Colonic mucosa (tissue), 4 donors: ENCODE data around the gene TRIOBP. TPM values are rescaled to one million over a fixed set of nuclear protein-coding genes. Genes with fewer than 3 reads are reported as not detected.
A peak's percentile ranks its signal among the peaks of the same experiment; 100 is the strongest.
"Not testable (repeated sequence)": the region's sequence is repeated elsewhere in the genome, so short reads cannot be mapped to it uniquely, and the experiment has no call there.

Experiments used
- DNase-seq: peaks from one replicate; pipeline ENCODE4 v3.0.0-alpha.2; 2020
- H3K27ac ChIP-seq: fragments of 200-600 bp; one replicate; pipeline ENCODE4 v1.8.0; 2021
- H3K27me3 ChIP-seq: fragments of 200-600 bp; one replicate; pipeline ENCODE4 v1.8.0; 2021
- H3K36me3 ChIP-seq: fragments of 200-600 bp; one replicate; pipeline ENCODE4 v1.8.0; 2021
- H3K4me1 ChIP-seq: fragments of 200-600 bp; one replicate; pipeline ENCODE4 v1.8.0; 2021; ENCODE audit warnings: mild to moderate bottlenecking
- H3K4me3 ChIP-seq: fragments of 200-600 bp; one replicate; pipeline ENCODE4 v1.8.0; 2021
- H3K9ac ChIP-seq, 2 donors: one replicate each; pipeline ENCODE4 v1.7.0; 2013; ENCODE audit warnings: control low read depth in 2 of 2, low read depth in 2 of 2, low read length in 2 of 2
- H3K9me3 ChIP-seq: fragments of 200-600 bp; one replicate; pipeline ENCODE4 v1.8.0; 2021
- intact Hi-C: fragments of 100-400 bp; cut with DNase I; formaldehyde crosslinking; loops from one replicate; pipeline ENCODE4 v1.14.1; 2022
- total RNA-seq, 2 donors: library from RNA; stranded (reverse); fragmentation: NEBNext Ultra II Directional in 1 of 2; extraction: Animal tissue kit (Norgen Biotek cat#: 25700) in 1 of 2; gene quantifications; one replicate each; pipeline ENCODE4 v1.2.1, GENCODE V29; 2021
- TF ChIP-seq, protein P1 (sequence below): fragments of 200-600 bp; IDR thresholded peaks from one replicate; pipeline ENCODE4 v1.8.0; 2022; ENCODE audit warnings: antibody characterized with exemption, mild to moderate bottlenecking
- donor health status: healthy.
- donor health status: DM: no; HTN: no; CAD: no.
- donor health status: DM: no; HTN: no; CAD: no.

TRIOBP gene
- total RNA-seq, 2 donors from 2014 or later: 69.5 to 75.7 TPM

GRCh38 chr22:37655252-37655563 is 41.6 kb upstream of the TRIOBP start:
- TF ChIP-seq, protein P1, sequence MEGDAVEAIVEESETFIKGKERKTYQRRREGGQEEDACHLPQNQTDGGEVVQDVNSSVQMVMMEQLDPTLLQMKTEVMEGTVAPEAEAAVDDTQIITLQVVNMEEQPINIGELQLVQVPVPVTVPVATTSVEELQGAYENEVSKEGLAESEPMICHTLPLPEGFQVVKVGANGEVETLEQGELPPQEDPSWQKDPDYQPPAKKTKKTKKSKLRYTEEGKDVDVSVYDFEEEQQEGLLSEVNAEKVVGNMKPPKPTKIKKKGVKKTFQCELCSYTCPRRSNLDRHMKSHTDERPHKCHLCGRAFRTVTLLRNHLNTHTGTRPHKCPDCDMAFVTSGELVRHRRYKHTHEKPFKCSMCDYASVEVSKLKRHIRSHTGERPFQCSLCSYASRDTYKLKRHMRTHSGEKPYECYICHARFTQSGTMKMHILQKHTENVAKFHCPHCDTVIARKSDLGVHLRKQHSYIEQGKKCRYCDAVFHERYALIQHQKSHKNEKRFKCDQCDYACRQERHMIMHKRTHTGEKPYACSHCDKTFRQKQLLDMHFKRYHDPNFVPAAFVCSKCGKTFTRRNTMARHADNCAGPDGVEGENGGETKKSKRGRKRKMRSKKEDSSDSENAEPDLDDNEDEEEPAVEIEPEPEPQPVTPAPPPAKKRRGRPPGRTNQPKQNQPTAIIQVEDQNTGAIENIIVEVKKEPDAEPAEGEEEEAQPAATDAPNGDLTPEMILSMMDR: no peak
- H3K4me1 ChIP-seq: peaks cover 8% of the 10 kb centered on the region
- H3K9ac ChIP-seq: peak overlapping the region in 1 of 2 donors; percentile 51
- intact Hi-C loops: no loop called here
- H3K36me3 ChIP-seq: peaks cover 8% of the 10 kb centered on the region
- H3K27me3 ChIP-seq: no peaks in the 10 kb centered on the region
- DNase-seq: no peak
- no peak overlapping the region for H3K4me3 ChIP-seq
- no peaks in the 10 kb centered on the region for H3K9me3 ChIP-seq
- H3K27ac ChIP-seq: peak overlapping the region; percentile 79

GRCh38 chr22:37656583-37656982 is 40.3 kb upstream of the TRIOBP start:
- H3K27ac ChIP-seq, intact Hi-C loops, H3K4me3 ChIP-seq, H3K9me3 ChIP-seq, H3K36me3 ChIP-seq, H3K27me3 ChIP-seq, H3K9ac ChIP-seq, DNase-seq: not testable (repeated sequence)
- H3K4me1 ChIP-seq: peaks cover 16% of the 10 kb centered on the region

DNA sequence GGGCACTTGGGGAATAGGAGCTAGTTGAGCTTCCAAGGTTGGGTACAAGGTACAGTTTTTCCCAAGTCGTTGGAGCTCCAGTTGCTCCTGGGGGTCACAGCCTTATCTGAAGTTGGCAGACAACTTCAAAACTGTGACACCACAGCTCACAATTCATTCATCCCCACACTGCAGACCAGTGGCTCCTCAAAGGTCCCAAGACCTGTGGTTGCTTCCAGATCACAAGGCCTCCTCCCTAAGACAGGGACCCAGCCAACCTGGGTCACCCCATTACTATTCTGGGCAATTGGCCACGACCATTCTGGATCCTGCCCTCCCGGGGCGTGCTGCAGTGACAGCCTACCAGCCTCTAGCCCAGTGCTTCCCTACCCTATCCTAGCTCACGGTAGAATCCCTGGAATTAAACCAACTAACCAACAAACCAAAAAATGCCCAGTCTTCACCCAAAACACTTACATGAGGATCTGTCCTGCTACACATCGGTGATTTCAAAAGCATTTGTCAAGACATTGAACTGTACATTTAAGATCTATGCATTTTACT is 39.2 kb upstream of the TRIOBP start:
- Histone ChIP-seq H3K36me3 (no peaks in the 10 kb centered on the region), H3K27ac (peak overlapping the region; percentile 59), H3K4me1 (peaks cover 16% of the 10 kb centered on the region), H3K9ac (peak overlapping the region in 1 of 2 donors; percentile 82), H3K27me3 (no peaks in the 10 kb centered on the region), H3K4me3 (peak overlapping the region; percentile 60), H3K9me3 (no peaks in the 10 kb centered on the region)
- intact Hi-C loops: no loop called here
- DNase-seq: no peak
- TF ChIP-seq, protein P1: no peak

- peak within 1 kb of the TSS; percentile 60 for H3K4me3 ChIP-seq
- no peaks in the 10 kb centered on the region for H3K9me3 ChIP-seq
- DNase-seq: peak; percentile 100
- no peaks in the 10 kb centered on the region for H3K36me3 ChIP-seq
- peaks cover 16% of the 10 kb centered on the region for H3K4me1 ChIP-seq
- intact Hi-C loops: no loop called here
- peak within 1 kb of the TSS; percentile 89 to 91 for H3K9ac ChIP-seq
- TF ChIP-seq, protein P1: no peak
- peak within 1 kb of the TSS; percentile 59 for H3K27ac ChIP-seq
- H3K27me3 ChIP-seq: no peaks in the 10 kb centered on the region
Measured at GRCh38 chr22:37658133-37659065, 38.4 kb upstream of the TRIOBP start, which contains the start of gene PDXP. Gene PDXP, plus strand, starts transcription at chr22:37658723. Its CDS starts 60 bp downstream, at chr22:37658783.

- no peaks in the 10 kb centered on the region for H3K36me3 ChIP-seq
- no peaks in the 10 kb centered on the region for H3K27me3 ChIP-seq
- TF ChIP-seq, protein P1: no peak
- H3K9me3 ChIP-seq: no peaks in the 10 kb centered on the region
- intact Hi-C loops: no loop called here
- H3K4me3 ChIP-seq: peak overlapping the region; percentile 60
- H3K27ac ChIP-seq: peak overlapping the region; percentile 59
- peaks cover 16% of the 10 kb centered on the region for H3K4me1 ChIP-seq
- H3K9ac ChIP-seq: peak overlapping the region; percentile 89 to 91
- peak; percentile 85 for DNase-seq
Measured at GRCh38 chr22:37659066-37659896, 37.6 kb upstream of the TRIOBP start.
